Cardiac muscle cell (in vitro differentiated cells and primary cell): ENCODE measurements around the gene CARD8. TPM values are rescaled to one million over a fixed set of nuclear protein-coding genes. Genes with fewer than 3 reads are reported as not detected.

Experiments used
- DNase-seq, 2 donors: peaks; one replicate each; pipeline versions ENCODE4 v3.0.0 to v3.0.0-alpha.2; 2010 to 2017; ENCODE audit warnings: low read depth in 1 of 2, low spot score in 1 of 2
- H3K27ac ChIP-seq: fragments of 200-600 bp; sonication (generic); 2 replicates; pipeline ENCODE4 v1.5.1; 2016
- H3K27me3 ChIP-seq: fragments of 200-600 bp; sonication (generic); 2 replicates; pipeline ENCODE4 v1.6.0; 2016; ENCODE audit warnings: control low read depth
- H3K36me3 ChIP-seq: fragments of 200-600 bp; sonication (generic); 2 replicates; pipeline ENCODE4 v1.5.1; 2016; ENCODE audit warnings: control low read depth
- H3K4me1 ChIP-seq: fragments of 200-600 bp; sonication (generic); 2 replicates; pipeline ENCODE4 v1.8.1; 2017; ENCODE audit warnings: low read depth, mild to moderate bottlenecking, mixed run types
- H3K4me3 ChIP-seq: fragments of 200-600 bp; sonication (generic); 2 replicates; pipeline ENCODE4 v1.5.1; 2016; ENCODE audit warnings: mild to moderate bottlenecking
- H3K9me3 ChIP-seq: fragments of 200-600 bp; sonication (generic); 2 replicates; pipeline ENCODE4 v1.5.1; 2017; ENCODE audit warnings: low read depth, mild to moderate bottlenecking, control low read depth
- CTCF ChIP-seq: IDR thresholded peaks from 2 replicates; pipeline ENCODE4 v1.5.1; 2012; ENCODE audit warnings: low read depth, mild to moderate bottlenecking, low read length
- polyA plus RNA-seq: library from polyadenylated mRNA; unstranded; fragments of >200 nt; fragmentation: Nextera tagmentation; extraction: Ambion mirVana; gene quantifications from 2 replicates; pipeline ENCODE4 v1.2.1, GENCODE V29; 2016
- total RNA-seq: library from RNA; depleted of rRNA; stranded (reverse); fragments of >200 nt; gene quantifications from 2 replicates; pipeline ENCODE4 v1.2.3, GENCODE V29; 2016

Gene CARD8
- total and polyA plus RNA-seq, 2 experiments from 2014 or later: 19.1 to 57.6 TPM

GRCh38 chr19:48196933-48197665 is 58.6 kb downstream of the CARD8 start:
- DNase-seq: peak; percentile 57 to 83
- Histone ChIP-seq H3K4me3 (no peak overlapping the region), H3K9me3 (no peaks in the 10 kb centered on the region), H3K4me1 (peaks cover 9% of the 10 kb centered on the region), H3K27me3 (no peaks in the 10 kb centered on the region), H3K27ac (peak overlapping the region; percentile 48), H3K36me3 (no peaks in the 10 kb centered on the region)
- TF ChIP-seq CTCF: no peak

- H3K36me3 ChIP-seq: no peaks in the 10 kb centered on the region
- TF ChIP-seq CTCF: no peak
- H3K4me1 ChIP-seq: peaks cover 9% of the 10 kb centered on the region
- H3K4me3 ChIP-seq: no peak overlapping the region
- peak overlapping the region; percentile 48 for H3K27ac ChIP-seq
- DNase-seq: peak in 1 of 2 donors; percentile 43
- H3K9me3 ChIP-seq: no peaks in the 10 kb centered on the region
- no peaks in the 10 kb centered on the region for H3K27me3 ChIP-seq
These were observed 59.4 kb downstream of the CARD8 start for GRCh38 chr19:48196321-48196763.

GRCh38 chr19:48194844-48195830 is 60.6 kb downstream of the CARD8 start:
- Histone ChIP-seq H3K36me3 (no peaks in the 10 kb centered on the region), H3K4me1 (peaks cover 9% of the 10 kb centered on the region), H3K4me3 (no peak overlapping the region), H3K27ac (no peak overlapping the region), H3K27me3 (no peaks in the 10 kb centered on the region), H3K9me3 (no peaks in the 10 kb centered on the region)
- DNase-seq: no peak
- TF ChIP-seq CTCF: no peak

- Histone ChIP-seq H3K4me1 (peaks cover 9% of the 10 kb centered on the region), H3K9me3 (no peaks in the 10 kb centered on the region), H3K4me3 (no peak overlapping the region), H3K27ac (no peak overlapping the region), H3K36me3 (no peaks in the 10 kb centered on the region), H3K27me3 (no peaks in the 10 kb centered on the region)
- TF ChIP-seq CTCF: peak; percentile 59
- peak; percentile 24 to 28 for DNase-seq
These were observed 61.5 kb downstream of the CARD8 start for GRCh38 chr19:48194041-48194843.

- DNase-seq: no peak
- Histone ChIP-seq H3K4me1 (peaks cover 9% of the 10 kb centered on the region), H3K27me3 (no peaks in the 10 kb centered on the region), H3K27ac (no peak overlapping the region), H3K4me3 (no peak overlapping the region), H3K9me3 (no peaks in the 10 kb centered on the region), H3K36me3 (peaks cover 2% of the 10 kb centered on the region)
- TF ChIP-seq CTCF: no peak
These were observed 63.0 kb downstream of the CARD8 start for GRCh38 chr19:48192750-48193149.
